ENCODE measurements around the gene CCDC13.

- TF ChIP-seq SOX6 (IDR thresholded peaks at IDR 0.05) (no peak), SOX6 (CRISPR knock-in tag; IDR thresholded peaks at IDR 0.05) (no peak), KDM3A (CRISPR knock-in tag; IDR thresholded peaks at IDR 0.05; ENCODE audit: low read depth) (no peak), JUNB (CRISPR knock-in tag; IDR thresholded peaks at IDR 0.05; ENCODE audit: borderline replicate concordance) (no peak), ELF4 (CRISPR knock-in tag; IDR thresholded peaks at IDR 0.05; ENCODE audit: borderline replicate concordance) (no peak), ZSCAN20 (CRISPR knock-in tag; IDR thresholded peaks at IDR 0.05; ENCODE audit: borderline replicate concordance) (no peak)
- TF ChIP-seq, protein P1, sequence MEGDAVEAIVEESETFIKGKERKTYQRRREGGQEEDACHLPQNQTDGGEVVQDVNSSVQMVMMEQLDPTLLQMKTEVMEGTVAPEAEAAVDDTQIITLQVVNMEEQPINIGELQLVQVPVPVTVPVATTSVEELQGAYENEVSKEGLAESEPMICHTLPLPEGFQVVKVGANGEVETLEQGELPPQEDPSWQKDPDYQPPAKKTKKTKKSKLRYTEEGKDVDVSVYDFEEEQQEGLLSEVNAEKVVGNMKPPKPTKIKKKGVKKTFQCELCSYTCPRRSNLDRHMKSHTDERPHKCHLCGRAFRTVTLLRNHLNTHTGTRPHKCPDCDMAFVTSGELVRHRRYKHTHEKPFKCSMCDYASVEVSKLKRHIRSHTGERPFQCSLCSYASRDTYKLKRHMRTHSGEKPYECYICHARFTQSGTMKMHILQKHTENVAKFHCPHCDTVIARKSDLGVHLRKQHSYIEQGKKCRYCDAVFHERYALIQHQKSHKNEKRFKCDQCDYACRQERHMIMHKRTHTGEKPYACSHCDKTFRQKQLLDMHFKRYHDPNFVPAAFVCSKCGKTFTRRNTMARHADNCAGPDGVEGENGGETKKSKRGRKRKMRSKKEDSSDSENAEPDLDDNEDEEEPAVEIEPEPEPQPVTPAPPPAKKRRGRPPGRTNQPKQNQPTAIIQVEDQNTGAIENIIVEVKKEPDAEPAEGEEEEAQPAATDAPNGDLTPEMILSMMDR (CRISPR knock-in tag; IDR thresholded peaks at IDR 0.05): no peak
Observed at GRCh38 chr3:42786212-42786611, 13.2 kb upstream of the CCDC13 start.

Measured in HepG2 (cell line).